ENCODE data around the gene PRR18.
A peak's percentile ranks its signal among the peaks of the same experiment; 100 is the strongest.

Gene PRR18

GRCh38 chr6:166275714-166276166 lies 32.5 kb downstream of the PRR18 start:
- peak; percentile 58 to 73 for DNase-seq (ENCODE audit: low read depth in 2 of 2)

- DNase-seq (ENCODE audit: low read depth in 2 of 2) = no peak
Observed at GRCh38 chr6:166274739-166275370, 33.3 kb downstream of the PRR18 start.

- no peak for DNase-seq (ENCODE audit: low read depth in 2 of 2)
Observed at GRCh38 chr6:166274163-166274562, 34.0 kb downstream of the PRR18 start.

- no peak for DNase-seq (ENCODE audit: low read depth in 2 of 2)
Observed at GRCh38 chr6:166271376-166271765, 36.8 kb downstream of the PRR18 start.

GRCh38 chr6:166270706-166271375 lies 37.4 kb downstream of the PRR18 start:
- no peak for DNase-seq (ENCODE audit: low read depth in 2 of 2)

- no peak for DNase-seq (ENCODE audit: low read depth in 2 of 2)
Observed at GRCh38 chr6:166269301-166270039, 38.7 kb downstream of the PRR18 start.

- DNase-seq (ENCODE audit: low read depth in 2 of 2) = no peak
Observed at GRCh38 chr6:166268431-166268830, 39.8 kb downstream of the PRR18 start.

GRCh38 chr6:166267526-166267925 lies 40.7 kb downstream of the PRR18 start:
- no peak for DNase-seq (ENCODE audit: low read depth in 2 of 2)

- no peak for DNase-seq (ENCODE audit: low read depth in 2 of 2)
Observed at GRCh38 chr6:166266336-166266735, 41.9 kb downstream of the PRR18 start.

- DNase-seq (ENCODE audit: low read depth in 2 of 2) = no peak
Observed at GRCh38 chr6:166262743-166263515, 45.3 kb downstream of the PRR18 start.

- DNase-seq (ENCODE audit: low read depth in 2 of 2) = no peak
Observed at GRCh38 chr6:166259296-166259977, 48.8 kb downstream of the PRR18 start.

- DNase-seq (ENCODE audit: low read depth in 2 of 2) = peak in 1 of 2 experiments; percentile 29
Observed at GRCh38 chr6:166258854-166259276, 49.3 kb downstream of the PRR18 start.

- DNase-seq (ENCODE audit: low read depth in 2 of 2) = no peak
Observed at GRCh38 chr6:166257911-166258318, 50.3 kb downstream of the PRR18 start.

Measured in stimulated activated CD4-positive, alpha-beta T cell treated with anti-CD3 and anti-CD28 coated beads, Interleukin-12 subunit alpha, Interleukin-12 subunit beta, amount 100 ng/mL, for 24 hours (primary cell).